ENCODE measurements around the gene CENPN.

GRCh38 chr16:81070979-81071378 lies 64.0 kb downstream of the CENPN start:
- TF ChIP-seq, protein P1, sequence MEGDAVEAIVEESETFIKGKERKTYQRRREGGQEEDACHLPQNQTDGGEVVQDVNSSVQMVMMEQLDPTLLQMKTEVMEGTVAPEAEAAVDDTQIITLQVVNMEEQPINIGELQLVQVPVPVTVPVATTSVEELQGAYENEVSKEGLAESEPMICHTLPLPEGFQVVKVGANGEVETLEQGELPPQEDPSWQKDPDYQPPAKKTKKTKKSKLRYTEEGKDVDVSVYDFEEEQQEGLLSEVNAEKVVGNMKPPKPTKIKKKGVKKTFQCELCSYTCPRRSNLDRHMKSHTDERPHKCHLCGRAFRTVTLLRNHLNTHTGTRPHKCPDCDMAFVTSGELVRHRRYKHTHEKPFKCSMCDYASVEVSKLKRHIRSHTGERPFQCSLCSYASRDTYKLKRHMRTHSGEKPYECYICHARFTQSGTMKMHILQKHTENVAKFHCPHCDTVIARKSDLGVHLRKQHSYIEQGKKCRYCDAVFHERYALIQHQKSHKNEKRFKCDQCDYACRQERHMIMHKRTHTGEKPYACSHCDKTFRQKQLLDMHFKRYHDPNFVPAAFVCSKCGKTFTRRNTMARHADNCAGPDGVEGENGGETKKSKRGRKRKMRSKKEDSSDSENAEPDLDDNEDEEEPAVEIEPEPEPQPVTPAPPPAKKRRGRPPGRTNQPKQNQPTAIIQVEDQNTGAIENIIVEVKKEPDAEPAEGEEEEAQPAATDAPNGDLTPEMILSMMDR (IDR thresholded peaks at IDR 0.05) = no peak
- no peak for TF ChIP-seq POLR2A (IDR thresholded peaks at IDR 0.05)
